A549 (cell line): ENCODE results near the gene PRRG3. TPM values are rescaled to one million over a fixed set of nuclear protein-coding genes. Genes with fewer than 3 reads are reported as not detected.

ENCODE experiments used
- ATAC-seq, 2 experiments: fragments of 200-7000 bp in 1 of 2; fragments of >200 bp in 1 of 2; cut with Nextera tagmentation in 1 of 2; cut with Tn5 transposase in 1 of 2; 3 replicates each; pipeline versions ENCODE4 v1.8.0 to v1.9.1; 2018 to 2020; ENCODE audit warnings: mild to moderate bottlenecking in 1 of 2, moderate library complexity in 1 of 2
- CTCF ChIA-PET: fragments of 300-600 bp; sonication (Branson Sonifier 250); formaldehyde crosslinking; extraction: SDS; loops from one replicate; lab custom pipeline; 2021; ENCODE audit warnings: antibody characterized with exemption, inconsistent platforms; lab: Yijun Ruan, JAX
- POLR2A ChIA-PET: fragments of 350-600 bp; formaldehyde crosslinking; extraction: SDS; loops from one replicate; lab custom pipeline; 2021; ENCODE audit warnings: antibody characterized with exemption, inconsistent platforms; lab: Yijun Ruan, JAX
- DNase-seq, 2 experiments: peaks; one replicate each; pipeline versions ENCODE4 v3.0.0 to v3.0.0-alpha.2; 2011 to 2016; ENCODE audit warnings: low read depth in 1 of 2, low spot score in 1 of 2
- FAIRE-seq: peaks from 2 replicates; lab custom pipeline; 2011; peaks lifted over from hg19 to GRCh38; lab: Jason Lieb, UNC
- H3K27ac ChIP-seq, 2 experiments: fragments of >200 bp; sonication (Bioruptor Twin); formaldehyde crosslinking; 3 replicates each; pipeline ENCODE4 v1.5.1; 2016 to 2017
- H3K4me1 ChIP-seq: fragments of >200 bp; sonication (Bioruptor Twin); formaldehyde crosslinking; 3 replicates; pipeline ENCODE4 v1.6.1; 2016
- H3K4me2 ChIP-seq: fragments of >200 bp; sonication (Bioruptor Twin); formaldehyde crosslinking; 3 replicates; pipeline ENCODE4 v1.6.1; 2016
- H3K4me3 ChIP-seq: fragments of >200 bp; sonication (Bioruptor Twin); formaldehyde crosslinking; 3 replicates; pipeline ENCODE4 v1.5.1; 2016
- H3K9me3 ChIP-seq: fragments of >200 bp; sonication (Bioruptor Twin); formaldehyde crosslinking; 3 replicates; pipeline ENCODE4 v1.6.1; 2016
- BCL3 ChIP-seq: fragments of >200 bp; sonication (Bioruptor Twin); formaldehyde crosslinking; IDR thresholded peaks from 3 replicates; pipeline ENCODE4 v1.6.1; 2016
- BHLHE40 ChIP-seq: IDR thresholded peaks from 2 replicates; pipeline ENCODE4 v1.6.1; 2012; ENCODE audit warnings: low read depth, low read length, inconsistent platforms
- CBX2 ChIP-seq: fragments of 200-600 bp; sonication (generic); IDR thresholded peaks from 2 replicates; pipeline ENCODE4 v1.6.1; 2016; ENCODE audit warnings: low read depth, mild to moderate bottlenecking, borderline replicate concordance
- CEBPB ChIP-seq, 2 experiments: fragments of >200 bp in 1 of 2; sonication (Bioruptor Twin) in 1 of 2; formaldehyde crosslinking in 1 of 2; IDR thresholded peaks; 2 replicates each; pipeline ENCODE4 v1.6.1; 2012 to 2016
- CTCF ChIP-seq: fragments of >200 bp; sonication (Bioruptor Twin); formaldehyde crosslinking; IDR thresholded peaks from 3 replicates; pipeline ENCODE4 v1.5.1; 2016
- FOSL2 ChIP-seq, 2 experiments: fragments of 450-650 bp in 1 of 2; fragments of >200 bp in 1 of 2; sonication (Bioruptor Twin) in 1 of 2; formaldehyde crosslinking; IDR thresholded peaks; 2 replicates each; pipeline versions ENCODE4 v1.5.0 to v1.6.1; 2016 to 2020; ENCODE audit warnings: mild to moderate bottlenecking in 1 of 2, moderate library complexity in 1 of 2
- FOXS1 ChIP-seq: fragments of 250-450 bp; sonication (Bioruptor Pico); IDR thresholded peaks from 2 replicates; pipeline ENCODE4 v1.5.0; 2020; ENCODE audit warnings: mild to moderate bottlenecking, moderate library complexity
- HDAC2 ChIP-seq: fragments of 200-600 bp; sonication (generic); IDR thresholded peaks from 2 replicates; pipeline ENCODE4 v1.6.1; 2016
- HOXA7 ChIP-seq: fragments of 250-450 bp; sonication (Bioruptor Pico); IDR thresholded peaks from 2 replicates; pipeline ENCODE4 v1.5.0; 2020; ENCODE audit warnings: mild to moderate bottlenecking, moderate library complexity
- HOXB13 ChIP-seq: fragments of 250-450 bp; sonication (Bioruptor Pico); IDR thresholded peaks from 2 replicates; pipeline ENCODE4 v1.5.0; 2020; ENCODE audit warnings: low read depth, mild to moderate bottlenecking, moderate library complexity
- JUN ChIP-seq, 2 experiments: fragments of >200 bp; sonication (Bioruptor Twin); formaldehyde crosslinking; IDR thresholded peaks; 2 replicates in 1 of 2; 3 replicates in 1 of 2; pipeline ENCODE4 v1.6.1; 2016 to 2017
- KDM5A ChIP-seq: fragments of 200-600 bp; sonication (generic); IDR thresholded peaks from 2 replicates; pipeline ENCODE4 v1.6.1; 2016; ENCODE audit warnings: antibody characterized with exemption, mild to moderate bottlenecking
- MAFK ChIP-seq: fragments of 450-650 bp; IDR thresholded peaks from 2 replicates; pipeline ENCODE4 v1.6.1; 2014; ENCODE audit not compliant: partially characterized antibody
- MYC ChIP-seq: IDR thresholded peaks from 2 replicates; pipeline ENCODE4 v1.6.1; 2012; ENCODE audit warnings: mild to moderate bottlenecking, inconsistent platforms, low read length, improper control_type of control experiment, borderline replicate concordance
- NR3C1 ChIP-seq: fragments of >200 bp; sonication (Bioruptor Twin); formaldehyde crosslinking; IDR thresholded peaks from 3 replicates; pipeline ENCODE4 v1.6.1; 2017
- POLR2A ChIP-seq: IDR thresholded peaks from 2 replicates; pipeline ENCODE4 v1.6.1; 2012; ENCODE audit warnings: mild to moderate bottlenecking, low read length
- POLR2AphosphoS2 ChIP-seq: conservative IDR thresholded peaks from 2 replicates; pipeline ENCODE4 v1.6.1; 2012; ENCODE audit warnings: low read length, improper control_type of control experiment, inconsistent platforms
- RARB ChIP-seq: fragments of 250-450 bp; sonication (Bioruptor Pico); IDR thresholded peaks from 2 replicates; pipeline ENCODE4 v1.8.0; 2021; ENCODE audit warnings: mild to moderate bottlenecking, moderate library complexity
- REST ChIP-seq: fragments of 200-600 bp; sonication (generic); IDR thresholded peaks from 2 replicates; pipeline ENCODE4 v1.6.1; 2016; ENCODE audit warnings: antibody characterized with exemption, mild to moderate bottlenecking, moderate library complexity
- RFX5 ChIP-seq: fragments of 450-650 bp; IDR thresholded peaks from 2 replicates; pipeline ENCODE4 v1.7.1; 2014; ENCODE audit warnings: antibody characterized with exemption, mild to moderate bottlenecking, moderate library complexity
- ZNF302 ChIP-seq: fragments of 250-450 bp; sonication (Bioruptor Pico); IDR thresholded peaks from 2 replicates; pipeline ENCODE4 v1.9.0; 2021; ENCODE audit warnings: inconsistent platforms, mild to moderate bottlenecking, moderate library complexity
- ZSCAN20 ChIP-seq: fragments of 250-450 bp; sonication (Bioruptor Pico); IDR thresholded peaks from 2 replicates; pipeline ENCODE4 v1.8.0; 2022; ENCODE audit warnings: mild to moderate bottlenecking, moderate library complexity
- WGBS: methylation state at CpG from one replicate; pipeline ENCODE4 v1.1.6; 2017; ENCODE audit errors: missing lambda C conversion rate; 5-methylcytosine and 5-hydroxymethylcytosine counted together
- polyA plus RNA-seq, 4 experiments: library from polyadenylated mRNA; depleted of rRNA in 3 of 4; stranded (reverse); fragments of >200 nt; fragmentation: RNase III in 1 of 4; extraction: RNeasy Plus Mini Kit Qiagen cat#74134 plus additional on column Dnase treatment in 1 of 4; gene quantifications; 2 replicates in 3 of 4; 3 replicates in 1 of 4; pipeline ENCODE4 v1.2.3, GENCODE V29; 2011 to 2017

Gene PRRG3
- polyA plus RNA-seq, 2 of the 4 experiments (the other 2 are of a cell fraction) = not detected

GRCh38 chrX:151724563-151725337 is 29.5 kb downstream of the PRRG3 start:
- FAIRE-seq (no peak), DNase-seq (no peak), ATAC-seq (no peak)
- Histone ChIP-seq H3K4me2 (no peak overlapping the region), H3K4me1 (no peaks in the 10 kb centered on the region), H3K9me3 (no peaks in the 10 kb centered on the region), H3K27ac (no peak overlapping the region), H3K4me3 (no peak overlapping the region)
- ChIA-PET CTCF (interaction anchor here (3.2 kb wide), 1 partner anchor 11 kb away, joined by 12 read pairs; no protein-coding TSS in a partner anchor), POLR2A (no interaction called here)
- no peak for TF ChIP-seq JUN (IDR thresholded peaks at IDR 0.05)
- no peak for TF ChIP-seq POLR2AphosphoS2
- TF ChIP-seq RFX5 = no peak
- TF ChIP-seq FOXS1 (CRISPR knock-in tag) = no peak
- no peak for TF ChIP-seq MYC
- no peak for TF ChIP-seq CEBPB (IDR thresholded peaks at IDR 0.05)
- no peak for TF ChIP-seq HOXA7 (CRISPR knock-in tag)
- TF ChIP-seq CTCF = no peak
- TF ChIP-seq REST = no peak
- no peak for TF ChIP-seq HDAC2
- TF ChIP-seq CBX2 = no peak
- TF ChIP-seq MAFK = no peak
- WGBS = 15% methylated on average over 4 of the region's 7 CpGs

- DNase-seq (no peak), FAIRE-seq (no peak), ATAC-seq (no peak)
- WGBS = no CpG with 5 or more reads among the region's 1 CpG
- no peaks in the 10 kb centered on the region for H3K9me3 ChIP-seq
- no peaks in the 10 kb centered on the region for H3K4me1 ChIP-seq
- no peak overlapping the region for H3K4me2 ChIP-seq
- TF ChIP-seq ZSCAN20 (CRISPR knock-in tag) = no peak
- no peak for TF ChIP-seq POLR2A
- no peak for TF ChIP-seq HOXB13
- TF ChIP-seq FOSL2 (IDR thresholded peaks at IDR 0.05) = no peak
- TF ChIP-seq FOSL2 (CRISPR knock-in tag; IDR thresholded peaks at IDR 0.05) = no peak
- no peak for TF ChIP-seq BCL3
- no peak for TF ChIP-seq ZNF302 (CRISPR knock-in tag)
- TF ChIP-seq NR3C1 = no peak
- TF ChIP-seq RARB = no peak
- TF ChIP-seq BHLHE40 = no peak
- no peak for TF ChIP-seq MYC
- TF ChIP-seq KDM5A = no peak
- no peak for TF ChIP-seq MAFK
- ChIA-PET POLR2A (no interaction called here), CTCF (interaction anchor here (1.5 to 3.2 kb wide), 2 partner anchors 12 to 28 kb away, joined by 4 to 12 read pairs; no protein-coding TSS in a partner anchor)
- H3K27ac ChIP-seq = no peak overlapping the region
- no peak overlapping the region for H3K4me3 ChIP-seq
These were observed 30.0 kb downstream of the PRRG3 start for GRCh38 chrX:151725338-151725614.
